ENCODE measurements around the gene PCDHB9.
"Not testable (repeated sequence)": the region's sequence is repeated elsewhere in the genome, so short reads cannot be mapped to it uniquely, and the experiment has no call there.

DNA sequence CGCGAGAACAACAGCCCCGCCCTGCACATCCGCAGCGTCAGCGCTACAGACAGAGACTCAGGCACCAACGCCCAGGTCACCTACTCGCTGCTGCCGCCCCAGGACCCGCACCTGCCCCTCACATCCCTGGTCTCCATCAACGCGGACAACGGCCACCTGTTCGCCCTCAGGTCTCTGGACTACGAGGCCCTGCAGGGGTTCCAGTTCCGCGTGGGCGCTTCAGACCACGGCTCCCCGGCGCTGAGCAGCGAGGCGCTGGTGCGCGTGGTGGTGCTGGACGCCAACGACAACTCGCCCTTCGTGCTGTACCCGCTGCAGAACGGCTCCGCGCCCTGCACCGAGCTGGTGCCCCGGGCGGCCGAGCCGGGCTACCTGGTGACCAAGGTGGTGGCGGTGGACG is 28.5 kb downstream of the PCDHB9 start:
- TF ChIP-seq, protein P1, sequence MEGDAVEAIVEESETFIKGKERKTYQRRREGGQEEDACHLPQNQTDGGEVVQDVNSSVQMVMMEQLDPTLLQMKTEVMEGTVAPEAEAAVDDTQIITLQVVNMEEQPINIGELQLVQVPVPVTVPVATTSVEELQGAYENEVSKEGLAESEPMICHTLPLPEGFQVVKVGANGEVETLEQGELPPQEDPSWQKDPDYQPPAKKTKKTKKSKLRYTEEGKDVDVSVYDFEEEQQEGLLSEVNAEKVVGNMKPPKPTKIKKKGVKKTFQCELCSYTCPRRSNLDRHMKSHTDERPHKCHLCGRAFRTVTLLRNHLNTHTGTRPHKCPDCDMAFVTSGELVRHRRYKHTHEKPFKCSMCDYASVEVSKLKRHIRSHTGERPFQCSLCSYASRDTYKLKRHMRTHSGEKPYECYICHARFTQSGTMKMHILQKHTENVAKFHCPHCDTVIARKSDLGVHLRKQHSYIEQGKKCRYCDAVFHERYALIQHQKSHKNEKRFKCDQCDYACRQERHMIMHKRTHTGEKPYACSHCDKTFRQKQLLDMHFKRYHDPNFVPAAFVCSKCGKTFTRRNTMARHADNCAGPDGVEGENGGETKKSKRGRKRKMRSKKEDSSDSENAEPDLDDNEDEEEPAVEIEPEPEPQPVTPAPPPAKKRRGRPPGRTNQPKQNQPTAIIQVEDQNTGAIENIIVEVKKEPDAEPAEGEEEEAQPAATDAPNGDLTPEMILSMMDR (IDR thresholded peaks at IDR 0.05; ENCODE audit: poor library complexity): not testable (repeated sequence)
- not testable (repeated sequence) for TF ChIP-seq EZH2 (IDR thresholded peaks at IDR 0.05; ENCODE audit: borderline replicate concordance); EZH2phosphoT487 (IDR thresholded peaks at IDR 0.05; ENCODE audit: low read depth, severe bottlenecking, unreplicated experiment)
